HG02763 (cell line): ENCODE data around the gene DYNC2H1.
"Not testable (repeated sequence)": the region's sequence is repeated elsewhere in the genome, so short reads cannot be mapped to it uniquely, and the experiment has no call there.

Experiments used
- ATAC-seq: cut with Tn5 transposase; IDR thresholded peaks from one replicate; pipeline ENCODE4 v1.9.1; 2021; ENCODE audit warnings: mild to moderate bottlenecking, moderate library complexity; ENCODE audit not compliant: unreplicated experiment

Gene DYNC2H1

DNA sequence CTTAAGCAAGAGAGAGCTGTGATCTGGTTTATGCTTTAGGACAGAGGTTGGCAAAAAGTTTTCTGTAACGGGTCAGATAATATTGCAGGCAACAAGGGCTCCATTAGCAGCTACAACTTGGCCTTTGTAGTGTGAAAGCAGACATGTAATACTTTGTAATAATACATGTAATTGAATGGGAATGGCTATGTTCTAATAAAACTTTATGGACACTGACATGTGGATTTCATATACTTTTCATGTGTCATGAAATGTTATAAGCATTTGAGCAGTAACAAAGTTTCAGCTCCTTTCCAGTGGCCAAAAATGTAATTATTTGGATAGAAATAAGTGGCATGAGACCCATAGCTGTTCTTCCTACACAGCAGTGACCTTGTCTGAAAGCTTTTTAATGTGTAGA, 3.1 kb downstream of the DYNC2H1 start:
- no peak for ATAC-seq

GRCh38 chr11:103114836-103115235, 5.6 kb downstream of the DYNC2H1 start:
- no peak for ATAC-seq

DNA sequence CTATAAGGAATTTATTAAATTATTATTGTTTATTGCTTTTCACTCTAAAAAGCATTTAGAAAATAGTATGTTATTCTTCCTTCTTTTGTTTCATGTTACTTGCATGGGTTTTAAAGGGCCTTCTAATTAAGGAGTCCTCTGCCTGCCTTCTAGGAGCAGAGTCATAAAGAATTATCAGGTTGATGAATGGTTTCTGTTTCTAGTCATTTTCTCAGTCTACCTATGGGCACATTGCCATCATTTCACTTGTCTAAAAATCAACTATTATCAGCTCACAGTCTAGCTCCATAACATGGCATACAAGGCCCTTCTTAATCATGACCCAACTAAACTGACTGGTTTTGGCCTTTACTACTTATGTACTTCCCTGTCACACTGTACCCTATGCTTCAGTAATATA, 16.2 kb downstream of the DYNC2H1 start:
- no peak for ATAC-seq

GRCh38 chr11:103141986-103142385, 32.8 kb downstream of the DYNC2H1 start:
- ATAC-seq = not testable (repeated sequence)

- no peak for ATAC-seq
These were observed 38.4 kb downstream of the DYNC2H1 start for GRCh38 chr11:103147627-103148026.

GRCh38 chr11:103157542-103157941, 48.3 kb downstream of the DYNC2H1 start:
- ATAC-seq = no peak

GRCh38 chr11:103164093-103164796, 55.0 kb downstream of the DYNC2H1 start:
- ATAC-seq = no peak

DNA sequence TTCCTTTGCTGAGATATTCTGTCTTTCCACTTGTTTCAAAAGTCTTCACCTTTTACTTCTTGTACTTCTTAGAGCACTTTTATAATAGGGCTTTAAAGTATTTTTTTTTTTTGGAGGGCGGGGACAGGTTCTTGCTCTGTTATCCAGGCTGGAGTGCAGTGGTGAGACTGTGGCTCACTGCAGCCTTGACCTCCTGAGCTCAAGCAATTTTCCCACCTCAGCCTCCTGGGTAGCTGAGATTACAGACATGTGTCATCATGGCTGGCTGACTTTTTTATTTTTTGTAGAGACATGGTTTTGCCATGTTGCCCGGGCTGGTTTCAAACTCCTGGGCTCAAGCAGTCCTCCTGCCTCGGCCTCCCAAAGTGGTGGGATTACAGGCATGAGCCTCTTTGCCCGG, 57.9 kb downstream of the DYNC2H1 start:
- ATAC-seq = no peak

GRCh38 chr11:103170865-103171264, 61.6 kb downstream of the DYNC2H1 start:
- ATAC-seq = no peak

DNA sequence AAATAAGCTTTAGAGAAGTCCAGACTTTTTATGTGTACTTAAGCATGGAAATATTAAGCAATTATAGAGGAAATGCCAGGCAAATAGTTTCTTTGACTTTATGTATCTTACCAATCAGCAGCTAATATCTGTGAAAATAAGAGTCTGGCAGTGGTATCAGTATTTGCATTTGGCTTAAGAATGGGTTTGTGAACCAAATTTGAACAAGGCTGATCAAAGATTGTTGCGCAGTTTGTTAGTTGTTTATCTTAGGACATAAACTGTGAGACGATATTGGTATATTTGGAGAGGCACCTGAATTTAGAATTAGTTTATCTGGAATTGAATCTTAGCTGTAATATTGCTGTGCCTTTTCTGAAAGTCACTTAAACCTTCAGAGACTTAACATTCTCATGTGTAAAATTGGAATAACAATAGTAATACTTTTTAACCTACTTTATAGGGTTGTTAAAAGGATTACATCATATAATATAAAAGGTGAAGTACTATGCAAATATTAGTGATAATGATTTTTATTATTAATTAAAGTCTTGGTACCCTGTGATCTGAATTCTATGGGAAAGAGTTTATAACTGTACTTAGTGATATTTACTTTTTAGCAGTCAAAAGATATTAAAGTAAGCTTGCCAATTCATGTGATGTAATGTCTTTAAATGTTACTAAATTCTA, 66.4 kb downstream of the DYNC2H1 start:
- no peak for ATAC-seq

- no peak for ATAC-seq
These were observed 74.9 kb downstream of the DYNC2H1 start for GRCh38 chr11:103183981-103184611.

DNA sequence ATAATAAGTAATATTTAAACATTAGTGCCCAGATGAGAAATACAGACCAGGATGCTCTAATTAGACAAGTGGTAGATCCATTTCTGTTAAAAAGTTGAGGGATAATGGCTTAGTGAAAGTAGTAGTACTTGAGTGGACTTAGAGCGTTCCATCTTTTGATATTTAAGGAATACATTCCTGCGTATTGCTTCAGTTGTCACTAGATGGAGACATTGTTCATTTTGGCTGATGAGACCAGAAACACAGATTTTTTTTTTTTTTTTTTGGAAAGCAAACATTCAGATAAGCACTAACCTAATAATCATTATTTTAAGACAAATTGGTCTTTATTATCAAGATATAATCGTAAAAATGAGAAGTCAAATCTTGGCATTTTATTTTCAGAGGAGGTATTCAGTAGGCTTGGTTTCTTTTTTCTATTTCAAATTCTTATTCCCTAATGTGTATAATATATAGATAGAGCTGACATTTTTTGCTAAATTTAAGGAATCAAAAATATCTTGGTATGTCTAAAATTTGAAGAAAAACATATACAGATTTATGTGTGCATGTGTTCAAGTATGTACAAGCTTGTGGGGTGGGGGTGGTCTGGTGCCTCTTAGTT, 92.9 kb downstream of the DYNC2H1 start:
- no peak for ATAC-seq

- no peak for ATAC-seq
These were observed 101.3 kb downstream of the DYNC2H1 start for GRCh38 chr11:103210543-103210942.

- ATAC-seq = no peak
These were observed 106.6 kb downstream of the DYNC2H1 start for GRCh38 chr11:103215812-103216211.

DNA sequence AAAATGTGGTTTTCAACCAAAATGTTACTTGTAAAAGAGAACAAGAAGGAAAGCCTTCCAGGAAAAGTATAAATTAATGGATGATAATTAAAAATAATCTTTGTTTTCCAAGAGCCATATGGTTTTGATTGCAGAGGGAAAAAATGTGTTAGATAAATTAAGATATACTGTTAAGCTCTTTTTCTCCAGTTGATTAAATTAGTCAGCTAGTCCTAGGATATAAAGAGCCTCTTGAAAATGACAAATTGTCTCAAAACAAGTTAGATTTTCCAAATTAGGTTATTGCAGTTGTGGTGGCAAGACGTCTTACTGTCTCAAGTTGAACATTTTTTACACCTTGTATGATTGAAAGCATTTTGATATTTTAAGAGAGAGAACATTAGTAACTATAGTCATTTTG, 110.9 kb downstream of the DYNC2H1 start:
- ATAC-seq = no peak

DNA sequence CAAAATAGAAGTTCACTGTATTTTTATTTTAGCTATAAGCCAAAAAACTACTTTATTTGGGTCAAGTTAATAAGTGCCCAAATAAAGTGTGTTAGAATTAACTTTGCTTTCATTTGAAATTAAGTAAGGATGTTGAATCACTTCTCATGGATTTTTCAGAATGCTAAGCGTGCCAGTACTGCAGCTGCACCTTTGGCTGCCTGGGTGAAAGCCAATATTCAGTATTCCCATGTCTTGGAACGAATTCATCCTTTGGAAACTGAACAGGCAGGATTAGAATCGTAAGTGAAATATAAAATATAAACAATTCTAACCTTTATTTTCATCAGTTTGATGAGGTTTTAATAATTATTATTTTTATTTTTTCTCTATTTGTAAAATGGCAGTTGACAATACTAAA, 113.6 kb downstream of the DYNC2H1 start:
- no peak for ATAC-seq

DNA sequence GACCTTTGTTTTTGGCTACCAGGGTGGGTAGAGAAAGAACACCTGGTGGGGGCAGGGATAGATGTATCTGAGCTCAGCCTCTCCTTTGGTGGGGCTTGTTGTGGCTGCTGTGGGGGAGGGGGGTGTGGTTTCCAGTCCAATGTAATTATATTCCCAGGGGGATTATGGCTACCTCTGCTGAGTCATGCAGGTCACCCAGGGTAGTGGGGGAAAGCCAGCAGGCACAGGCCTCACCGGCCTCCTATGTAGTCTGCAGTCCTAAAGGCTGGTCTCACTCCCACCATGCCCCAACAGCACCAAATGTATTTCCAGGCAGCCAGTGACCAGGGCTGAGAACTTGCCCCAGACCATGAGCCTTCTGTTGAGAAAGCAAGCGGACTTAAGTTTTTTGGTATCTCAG, 119.6 kb downstream of the DYNC2H1 start:
- no peak for ATAC-seq

GRCh38 chr11:103234974-103235373, 125.7 kb downstream of the DYNC2H1 start:
- ATAC-seq = no peak

- ATAC-seq = no peak
These were observed 132.3 kb downstream of the DYNC2H1 start for GRCh38 chr11:103241574-103241973.

- ATAC-seq = no peak
These were observed 144.9 kb downstream of the DYNC2H1 start for GRCh38 chr11:103254123-103254522.

DNA sequence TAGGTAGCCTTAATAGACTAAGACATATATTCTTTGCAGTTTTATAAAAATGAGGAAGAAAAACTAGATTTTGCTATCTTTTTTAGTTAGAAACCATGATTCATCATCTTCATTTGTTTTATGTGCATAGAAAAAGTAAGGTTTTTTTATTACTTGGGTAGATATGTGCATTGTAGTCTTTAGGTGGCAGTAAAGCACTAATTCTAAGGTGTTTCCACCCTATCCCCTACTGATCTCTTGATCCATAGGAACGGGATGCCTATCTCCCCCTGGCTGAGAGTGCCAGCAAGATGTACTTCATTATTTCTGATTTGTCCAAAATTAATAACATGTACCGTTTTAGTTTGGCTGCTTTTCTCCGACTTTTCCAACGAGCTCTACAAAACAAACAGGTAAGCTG, 148.1 kb downstream of the DYNC2H1 start:
- ATAC-seq = no peak
